ENCODE data around the gene FGD6.
"Not testable (repeated sequence)": the region's sequence is repeated elsewhere in the genome, so short reads cannot be mapped to it uniquely, and the experiment has no call there.

Gene FGD6

DNA sequence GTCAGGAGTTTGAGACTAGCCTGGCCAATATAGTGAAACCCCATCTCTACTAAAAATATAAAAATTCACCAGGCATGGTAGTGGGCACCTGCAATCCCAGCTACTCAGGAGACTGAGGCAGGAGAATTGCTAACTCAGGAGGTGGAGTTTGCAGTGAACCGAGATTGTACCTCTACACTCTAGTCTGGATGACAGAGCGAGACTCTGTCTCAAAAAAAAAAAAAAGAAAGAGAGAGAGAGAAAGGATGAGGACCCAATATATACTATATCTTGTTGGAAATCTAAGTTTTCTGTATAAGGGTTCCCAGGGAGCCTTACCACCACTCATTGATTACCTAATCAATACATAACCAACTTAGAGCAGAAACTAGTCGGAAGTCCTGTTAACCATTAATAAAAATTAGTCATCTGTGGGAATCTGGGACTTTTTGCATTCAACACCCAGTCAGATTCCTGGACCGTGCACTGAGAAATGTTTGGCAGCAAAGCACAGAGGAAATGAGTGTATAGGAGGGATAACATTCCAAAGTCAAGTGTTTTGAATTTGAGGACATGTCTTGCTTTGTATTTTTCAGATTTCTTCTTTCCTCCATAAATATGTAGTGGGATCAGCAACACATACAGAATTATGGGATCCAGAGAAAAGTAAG, 99.0 kb downstream of the FGD6 start:
- no peak for DNase-seq

DNA sequence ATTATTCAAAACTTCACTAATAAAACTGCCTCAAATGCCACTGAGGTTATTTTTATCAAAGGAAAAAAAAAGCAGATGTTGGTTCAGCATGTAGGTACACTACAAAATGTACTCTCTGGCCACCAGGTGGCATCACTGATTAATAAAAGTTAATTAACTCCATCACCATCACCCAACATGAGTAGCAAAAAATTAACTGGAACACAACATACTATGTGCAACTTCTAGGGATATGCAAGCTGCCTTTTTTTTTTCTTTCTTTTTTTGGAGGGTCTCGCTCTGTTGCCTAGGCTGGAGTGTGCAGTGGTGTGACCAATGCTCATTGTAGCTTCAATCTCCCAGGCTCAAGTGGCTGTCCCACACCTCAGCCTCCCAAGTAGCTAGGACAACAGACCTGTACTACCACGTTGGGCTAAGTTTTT, 100.1 kb downstream of the FGD6 start:
- peak; percentile 63 for DNase-seq

DNA sequence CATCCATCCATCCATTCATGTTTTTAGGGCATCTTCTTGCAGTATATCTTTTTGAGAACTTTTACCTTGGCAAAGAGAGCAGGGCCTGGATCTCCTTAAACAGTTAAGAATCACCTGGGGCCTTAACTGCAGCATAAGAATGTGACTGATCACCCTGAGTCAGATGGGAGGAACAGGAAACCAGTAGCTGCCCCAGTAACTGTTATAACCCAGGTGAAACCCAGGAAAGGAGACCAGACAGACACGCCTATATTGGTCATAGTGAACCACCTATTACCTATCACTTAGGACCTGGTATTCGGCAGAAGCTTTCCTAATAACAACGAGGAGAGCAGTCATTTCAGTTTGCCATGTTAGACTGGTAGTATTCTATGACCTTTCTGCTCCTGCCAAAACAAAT, 100.5 kb downstream of the FGD6 start:
- DNase-seq = no peak

DNA sequence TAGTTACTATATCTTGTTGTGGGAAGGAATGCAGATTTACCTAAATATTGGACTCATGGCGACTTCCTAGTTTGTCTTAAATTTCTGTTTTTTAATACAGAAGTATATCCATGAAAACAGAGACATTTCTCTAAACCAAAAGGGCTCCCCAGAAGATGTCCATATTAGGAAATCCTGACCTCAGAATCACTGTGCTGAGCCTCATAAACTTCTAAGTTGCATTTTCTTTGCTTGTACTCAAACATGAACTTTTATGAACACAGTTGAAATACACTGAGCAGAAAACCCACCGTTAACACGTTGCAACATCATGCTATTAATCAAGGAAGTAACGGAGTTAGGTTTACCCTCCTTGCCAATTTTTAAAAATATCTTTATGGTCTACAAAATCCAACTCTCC, 100.9 kb downstream of the FGD6 start:
- DNase-seq = no peak

DNA sequence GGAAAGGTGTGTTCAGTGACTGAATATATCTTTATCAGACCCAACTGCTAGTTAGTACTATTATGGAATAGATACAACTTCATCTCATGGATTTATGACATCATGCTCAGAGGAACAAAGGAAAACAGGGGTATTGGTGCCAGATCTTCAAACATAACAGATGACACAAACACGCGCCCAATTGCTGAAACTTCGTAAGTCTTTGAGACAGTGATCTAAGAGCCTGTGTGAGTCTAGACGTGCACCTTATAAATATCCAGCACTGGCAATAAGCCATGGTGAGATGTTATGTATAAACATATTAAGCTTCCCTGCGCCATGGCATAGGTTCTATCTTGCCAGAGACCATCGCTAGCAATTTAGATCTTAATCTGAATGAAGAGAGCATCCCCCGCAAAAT, 101.6 kb downstream of the FGD6 start:
- no peak for DNase-seq

DNA sequence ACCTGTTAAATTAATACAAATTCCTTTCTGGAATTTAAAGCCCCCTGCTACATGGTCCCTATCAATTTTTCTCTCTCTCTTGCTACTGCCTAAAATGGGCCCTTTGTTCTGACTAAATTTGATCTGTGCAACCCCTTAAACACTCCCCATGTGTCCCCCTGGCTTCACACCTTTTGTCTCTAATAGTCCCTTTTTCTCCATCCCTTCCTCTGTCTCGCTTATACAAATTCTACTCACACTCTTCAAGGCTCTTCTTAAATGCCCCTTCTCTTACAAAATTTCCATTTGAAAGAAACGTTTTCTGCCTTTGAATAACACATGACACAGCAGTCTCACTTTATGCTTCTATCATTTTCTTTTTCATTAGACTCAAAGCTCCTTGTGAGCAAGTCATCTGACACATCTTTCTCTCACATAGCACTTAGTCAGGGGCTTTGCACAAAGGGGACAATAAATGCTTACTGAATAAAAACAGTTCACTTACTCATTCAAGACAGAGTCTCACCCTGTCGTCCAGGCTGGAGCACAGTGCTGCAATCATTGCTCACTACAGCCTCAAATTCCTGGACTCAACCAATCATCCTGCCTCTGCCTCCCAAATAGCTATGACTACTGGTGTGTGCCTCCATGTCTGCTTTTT, 102.4 kb downstream of the FGD6 start:
- DNase-seq = no peak

DNA sequence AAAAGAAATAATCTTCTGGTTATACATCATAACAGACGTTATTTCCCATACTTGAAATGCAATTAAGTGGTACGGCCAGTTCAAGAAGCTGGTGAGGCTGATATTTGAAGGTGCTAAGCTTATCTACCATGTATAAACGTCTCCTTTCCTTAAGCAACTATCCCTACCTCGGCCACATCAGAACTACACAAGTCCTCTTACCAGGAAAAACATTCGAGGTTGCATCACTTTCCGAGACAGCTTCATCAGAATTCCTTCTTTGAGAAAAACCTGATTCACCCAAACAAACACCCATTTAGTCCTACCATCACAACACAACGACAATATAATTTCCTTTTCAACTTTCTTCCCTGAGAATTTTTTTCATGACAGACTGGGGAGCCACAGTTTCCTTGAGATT, 109.9 kb downstream of the FGD6 start:
- no peak for DNase-seq

DNA sequence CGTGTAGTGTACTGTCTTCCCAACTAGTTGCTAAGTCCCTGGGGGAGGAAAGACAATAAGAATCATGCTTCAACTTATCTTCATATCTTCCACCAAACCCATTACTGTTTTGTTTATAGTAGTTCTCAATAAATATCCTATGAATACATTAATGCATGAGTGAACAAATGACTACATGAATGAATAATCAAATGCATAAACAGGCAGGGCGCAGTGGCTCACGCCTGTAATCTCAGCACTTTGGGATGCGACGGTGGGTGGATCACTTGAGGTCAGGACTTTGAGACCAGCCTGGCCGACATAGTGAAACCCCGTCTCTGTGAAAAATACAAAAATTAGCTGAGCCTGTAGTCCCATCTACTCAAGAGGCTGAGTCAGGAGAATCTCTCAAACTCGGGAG, 111.7 kb downstream of the FGD6 start:
- DNase-seq = no peak

DNA sequence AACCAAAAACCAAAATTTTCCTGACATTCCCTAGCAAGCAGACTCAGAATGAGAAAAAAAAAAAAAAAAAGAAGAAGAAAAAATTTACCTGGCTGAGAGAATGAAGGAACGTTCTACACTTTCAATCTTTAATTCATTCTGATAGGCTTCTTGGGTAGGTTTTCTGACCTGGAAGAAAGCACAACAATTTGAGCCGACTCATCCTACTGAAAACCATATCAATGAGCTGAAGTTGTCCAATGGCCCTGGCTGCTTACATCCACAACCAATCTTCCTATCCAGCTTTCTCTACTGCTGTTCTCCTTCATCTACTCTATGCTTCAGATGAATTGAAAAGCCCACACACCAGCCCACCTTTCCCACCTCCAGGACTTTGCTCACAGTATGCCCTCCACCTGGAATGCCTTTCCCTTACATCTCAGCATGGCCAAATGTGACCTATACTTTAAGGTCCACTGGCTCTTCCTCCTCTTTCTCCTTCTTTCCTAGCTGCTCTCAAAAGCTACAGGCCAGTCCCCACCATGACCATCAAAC, 112.3 kb downstream of the FGD6 start:
- no peak for DNase-seq

DNA sequence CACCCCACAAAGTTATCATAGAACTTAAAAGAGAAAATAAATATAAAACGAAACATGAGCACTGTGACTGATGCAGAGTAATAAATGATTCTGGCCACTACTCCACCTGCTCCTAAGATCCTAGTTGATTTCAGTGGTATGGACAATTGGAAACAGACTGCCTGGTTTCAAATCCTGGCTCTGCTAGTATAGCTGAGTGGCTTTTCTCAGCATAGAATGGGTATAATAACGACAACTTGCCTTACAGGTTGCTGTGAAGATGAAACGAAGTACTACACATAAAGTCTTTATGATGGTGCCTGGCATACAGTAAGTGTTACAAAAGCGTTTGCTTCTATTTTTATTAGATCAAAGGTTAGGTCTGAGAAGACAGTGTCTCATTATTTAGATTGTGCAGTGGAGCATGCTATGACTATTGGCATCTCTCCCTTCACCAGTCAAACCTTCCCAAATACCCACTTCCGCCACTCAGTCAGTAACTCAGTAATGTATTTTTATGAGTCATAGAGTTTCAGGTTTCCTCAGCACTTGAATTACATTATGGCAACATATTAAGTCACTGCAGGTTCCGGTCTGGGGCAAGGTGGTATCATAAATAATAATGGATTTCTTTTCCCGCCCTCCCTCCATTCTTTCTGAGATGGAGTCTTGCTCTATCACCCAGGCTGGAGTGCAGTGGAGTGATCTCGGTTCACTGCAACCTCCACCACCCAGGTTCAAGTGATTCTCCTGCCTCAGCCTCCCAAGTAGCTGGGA, 114.2 kb downstream of the FGD6 start:
- peak; percentile 7 for DNase-seq

DNA sequence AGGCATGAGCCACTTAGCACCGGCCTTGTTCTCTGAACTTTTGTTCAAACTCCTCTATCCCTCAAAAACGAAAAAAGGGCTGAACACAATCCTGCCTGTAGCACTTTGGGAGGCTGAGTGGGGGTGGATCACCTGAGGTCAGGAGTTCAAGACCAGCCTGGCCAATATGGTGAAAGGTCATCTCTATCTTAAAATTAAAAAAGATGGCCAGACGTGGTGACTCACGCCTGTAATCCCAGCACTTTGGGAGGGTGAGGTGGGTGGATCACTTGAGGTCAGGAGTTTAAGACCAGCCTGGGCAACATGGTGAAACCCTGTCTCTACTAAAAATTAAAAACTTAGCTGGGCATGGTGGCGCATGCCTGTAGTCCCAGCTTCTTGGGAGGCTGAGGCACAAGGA, 115.3 kb downstream of the FGD6 start:
- DNase-seq = not testable (repeated sequence)

DNA sequence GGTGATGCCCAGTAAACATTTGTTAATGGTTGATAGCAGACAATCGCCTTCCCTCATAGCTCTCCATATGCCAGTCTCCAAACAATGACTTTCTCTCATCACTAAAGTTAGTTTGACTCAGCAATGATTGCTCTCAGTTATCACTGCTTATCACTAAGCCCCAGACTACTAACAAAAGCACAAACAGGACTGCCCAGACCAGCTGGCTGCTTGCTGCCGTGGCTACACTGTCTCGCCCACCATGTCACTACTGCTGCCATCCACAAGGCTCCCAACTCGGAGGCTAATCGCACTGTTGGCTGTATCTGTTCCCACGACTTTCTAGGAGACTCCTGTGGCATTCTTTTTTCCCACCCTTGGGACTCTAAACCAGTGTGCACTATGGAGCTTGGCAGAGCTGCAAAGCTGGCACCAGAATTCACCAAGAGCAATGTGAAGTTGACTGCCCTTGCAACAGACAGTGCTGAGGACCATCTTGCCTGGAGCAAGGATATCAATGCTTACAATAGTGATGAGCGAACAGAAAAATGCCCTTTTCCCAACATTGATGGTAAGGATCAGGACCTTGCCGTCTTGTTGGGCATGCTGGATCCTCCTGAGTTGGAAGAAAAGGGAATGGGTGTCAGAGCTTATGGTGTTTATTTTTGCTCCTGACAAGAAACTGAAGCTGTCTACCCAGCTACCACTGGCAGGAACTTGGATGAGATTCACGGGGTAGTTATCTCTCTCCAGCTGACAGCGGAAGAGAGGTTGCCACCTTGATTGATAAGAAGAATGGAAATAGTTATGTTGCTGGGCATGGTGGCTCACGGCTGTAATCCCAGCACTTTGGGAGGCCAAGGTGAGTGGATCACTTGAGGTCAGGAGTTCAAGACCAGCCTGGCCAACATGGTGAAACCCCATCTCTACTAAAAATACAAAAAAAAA, 116.7 kb downstream of the FGD6 start:
- DNase-seq = no peak

DNA sequence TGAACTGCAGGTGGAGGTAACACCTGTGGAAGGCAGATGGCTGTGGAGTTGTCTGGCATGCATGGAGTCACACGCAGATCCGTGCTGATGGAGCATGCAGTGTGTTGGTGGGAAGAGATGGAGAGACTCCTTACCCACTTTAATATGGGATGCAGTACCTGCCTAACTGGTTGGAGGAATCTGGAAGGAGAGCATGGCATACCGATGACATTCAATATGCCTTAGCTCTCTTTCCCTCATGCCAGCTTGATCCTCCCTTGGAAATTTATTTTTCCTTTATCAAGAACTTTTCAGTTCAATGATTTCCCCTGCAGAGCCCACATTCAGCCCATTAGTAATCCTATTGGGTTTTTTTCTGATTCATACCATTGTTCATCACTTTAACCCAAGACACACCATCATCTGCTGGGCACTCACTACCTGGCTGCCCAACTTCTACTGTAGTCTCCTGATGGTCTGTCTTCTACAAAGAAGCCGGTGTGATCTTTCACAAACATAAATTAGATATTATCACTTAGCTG, 117.9 kb downstream of the FGD6 start:
- DNase-seq = no peak

DNA sequence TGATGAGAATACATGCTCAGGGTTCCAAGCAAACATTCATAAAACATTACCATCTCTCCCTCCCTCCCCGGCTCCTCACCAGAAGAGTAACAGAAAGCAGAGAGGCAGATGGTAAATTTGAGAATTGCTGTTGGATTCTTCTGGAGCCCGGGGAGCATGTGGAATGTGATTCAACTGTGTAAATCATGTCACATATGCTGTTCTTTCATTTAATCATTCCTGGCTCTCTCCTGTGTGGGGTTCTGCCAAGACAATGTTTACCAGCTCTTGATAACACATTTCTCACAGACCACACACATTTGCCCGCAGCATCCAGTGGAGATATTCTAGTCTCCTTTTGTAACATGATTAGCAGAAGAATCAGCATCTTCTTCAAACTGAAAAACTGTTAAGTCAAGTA, 120.4 kb downstream of the FGD6 start:
- DNase-seq = peak; percentile 86

DNA sequence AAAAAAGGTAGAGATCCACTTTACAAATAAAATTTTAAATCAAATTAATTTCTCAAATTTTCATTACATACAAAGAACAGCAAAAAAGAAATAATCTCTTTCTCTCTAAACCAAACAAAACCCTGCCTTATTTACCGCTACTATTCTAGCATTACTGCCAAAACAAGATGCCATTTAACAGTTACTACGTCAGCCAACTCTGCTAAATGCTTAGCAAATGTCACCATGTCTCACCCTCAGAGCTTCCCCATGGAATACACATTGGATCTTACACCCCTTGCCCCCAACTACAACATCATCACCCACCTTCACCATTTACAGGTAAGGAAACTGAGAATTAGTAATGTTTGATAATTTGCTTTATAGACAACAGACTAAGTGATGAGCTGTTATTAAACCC, 120.9 kb downstream of the FGD6 start:
- DNase-seq = peak; percentile 34

DNA sequence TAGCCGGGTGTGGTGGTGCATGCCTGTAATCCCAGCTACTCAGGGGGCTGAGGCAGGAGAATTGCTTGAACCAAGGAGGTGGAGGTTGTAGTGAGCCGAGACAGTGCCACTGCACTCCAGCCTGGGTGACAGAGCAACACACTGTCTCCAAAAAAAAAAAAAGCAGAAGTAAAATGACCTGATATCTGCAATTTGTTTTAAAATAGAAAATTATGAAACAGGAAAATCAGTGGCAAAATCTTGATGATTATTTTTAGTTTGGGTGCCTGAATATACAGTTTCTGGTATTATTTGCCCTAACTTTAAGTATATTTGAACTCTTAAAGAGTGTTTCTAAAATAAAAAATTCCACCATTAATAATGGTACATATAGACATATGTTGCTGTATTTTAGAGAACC, 121.4 kb downstream of the FGD6 start:
- not testable (repeated sequence) for DNase-seq

DNA sequence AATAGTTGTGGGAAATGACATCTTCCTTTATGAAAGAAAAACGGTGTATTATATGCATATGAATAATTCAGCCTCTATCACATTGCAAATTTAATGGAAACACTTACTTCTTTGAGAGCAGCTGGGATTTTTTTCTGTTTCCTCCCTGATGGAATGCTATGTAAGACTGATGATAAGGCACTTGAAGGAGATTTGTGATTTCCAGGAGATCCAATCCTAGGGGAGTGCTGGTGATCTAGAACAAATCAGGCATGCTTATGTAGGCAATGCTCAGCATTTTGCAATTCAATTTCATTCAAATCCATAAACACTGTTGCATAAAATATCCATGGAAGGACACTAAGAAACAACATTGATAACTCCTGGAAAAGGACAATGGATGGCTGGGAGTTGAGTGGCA, 127.8 kb downstream of the FGD6 start:
- no peak for DNase-seq

DNA sequence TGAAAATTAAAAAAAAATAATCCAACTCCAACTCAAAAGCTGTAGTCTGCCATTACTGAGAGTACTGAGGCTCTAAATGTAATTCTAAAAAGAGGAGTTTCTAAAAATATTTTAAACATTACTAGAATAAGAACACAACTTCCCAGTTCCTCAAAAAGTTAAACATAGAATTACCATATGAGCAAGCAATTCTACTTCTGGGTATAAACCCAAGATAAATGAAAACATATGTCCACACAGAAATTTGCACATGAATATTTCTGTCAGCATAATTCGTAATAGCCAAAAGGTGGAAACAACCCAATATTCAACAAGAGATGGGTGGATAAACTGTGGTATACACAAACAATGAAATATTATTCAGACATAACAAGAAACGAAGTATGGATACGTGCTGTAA, 128.9 kb downstream of the FGD6 start:
- DNase-seq = no peak

DNA sequence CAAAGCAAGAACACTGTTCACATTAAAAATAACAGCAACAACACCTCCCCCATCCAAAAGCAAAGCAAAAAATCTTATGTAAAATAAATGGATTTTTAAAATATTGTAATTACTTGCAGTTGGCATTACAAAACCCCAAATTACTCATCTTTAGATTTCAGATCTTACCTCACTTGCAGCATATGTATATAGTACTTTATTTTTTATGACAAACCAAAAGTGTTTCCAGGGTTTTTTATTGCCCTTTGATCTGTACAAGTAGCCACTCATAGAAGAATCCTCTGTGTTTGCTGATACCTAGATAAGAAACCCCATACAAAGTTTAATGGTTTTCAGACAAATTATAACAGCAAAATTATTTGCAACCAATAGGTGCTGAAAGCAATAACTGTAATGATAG, 131.7 kb downstream of the FGD6 start:
- DNase-seq = no peak

DNA sequence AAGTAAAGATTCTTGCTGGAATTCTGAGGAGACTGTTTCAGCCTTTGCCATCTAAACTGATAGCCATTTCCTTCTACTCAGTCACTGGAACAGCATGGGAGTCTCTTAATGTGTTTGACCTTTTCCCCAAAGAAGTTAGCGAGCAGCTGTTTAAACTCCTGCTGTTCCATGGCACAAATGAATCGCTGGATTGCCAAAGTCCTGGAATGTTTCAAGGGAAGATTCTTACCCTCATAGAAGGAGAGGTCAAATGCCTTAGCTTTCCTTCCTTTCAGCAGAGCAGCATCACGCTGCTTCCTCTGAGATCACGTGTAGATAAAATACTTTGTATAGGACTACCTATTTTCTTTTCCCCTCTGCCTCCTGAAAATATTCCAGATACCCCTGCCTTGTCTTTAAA, 133.3 kb downstream of the FGD6 start:
- DNase-seq = no peak

DNA sequence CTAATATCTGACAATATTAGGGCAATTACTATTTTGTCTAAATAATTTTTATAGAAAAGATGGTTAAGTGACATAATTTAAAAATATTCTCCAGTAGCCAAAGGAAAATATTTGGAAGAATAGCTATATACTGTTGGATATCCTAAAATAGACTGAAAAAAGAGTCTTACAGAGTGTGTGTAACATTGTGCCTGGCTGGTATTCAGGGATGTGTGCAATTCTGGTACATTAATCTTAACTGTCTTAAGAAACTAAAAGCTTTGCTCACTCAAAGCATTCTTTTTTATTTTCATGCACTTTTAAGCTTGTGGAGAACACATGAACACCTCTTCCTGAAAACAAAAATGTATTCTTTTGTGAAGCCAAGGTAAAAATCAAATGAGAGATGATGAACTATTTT, 133.8 kb downstream of the FGD6 start:
- no peak for DNase-seq

DNA sequence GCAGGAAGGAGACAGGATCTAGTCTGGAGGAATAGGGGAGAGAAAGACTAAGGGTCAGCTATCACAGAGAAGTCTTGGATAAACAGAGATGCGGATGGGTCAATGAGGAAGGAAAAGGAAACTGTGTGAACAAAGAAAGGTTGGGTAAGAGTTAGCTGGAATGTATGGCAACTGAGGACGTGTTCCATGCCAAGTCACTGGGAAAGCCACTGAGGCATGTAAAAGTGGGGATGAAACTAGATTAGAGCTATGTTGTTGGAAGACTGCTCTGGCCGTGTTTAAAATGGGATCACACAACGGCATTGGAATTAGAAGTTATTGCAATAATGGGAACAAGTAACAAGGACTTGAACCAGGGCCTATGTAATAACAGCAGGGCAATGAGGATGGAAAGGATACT, 139.9 kb downstream of the FGD6 start:
- DNase-seq = no peak

DNA sequence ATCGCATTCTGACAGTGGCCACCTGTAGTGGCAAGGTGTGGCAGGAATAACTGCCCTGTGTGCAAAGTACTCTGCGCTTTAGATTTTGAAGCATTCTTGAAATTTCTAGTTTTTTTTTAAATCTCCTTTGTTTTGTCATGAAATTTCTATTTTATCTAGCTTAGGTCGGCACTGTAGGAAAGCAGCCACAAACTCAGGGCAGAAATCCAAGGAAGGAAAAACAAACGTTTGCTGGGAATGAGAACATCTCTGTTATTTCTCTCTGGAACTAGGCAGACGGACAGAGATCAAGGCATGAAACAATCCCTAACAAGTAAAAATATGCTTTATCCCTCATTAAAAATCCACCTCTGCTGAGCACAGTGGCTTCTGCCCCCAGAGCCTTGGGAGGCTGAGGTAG, 142.5 kb downstream of the FGD6 start:
- no peak for DNase-seq

Data from NCI-H1694 (cell line).